Lower leg skin (tissue), 3 donors: ENCODE data around the gene BLNK.

ENCODE experiments used
- CTCF ChIP-seq, 3 donors: fragments of 450-650 bp; IDR thresholded peaks; one replicate each; pipeline ENCODE4 v1.5.1; 2016; ENCODE audit warnings: antibody characterized with exemption in 3 of 3, mild to moderate bottlenecking in 3 of 3, moderate library complexity in 2 of 3
- POLR2A ChIP-seq, 2 donors: fragments of 450-650 bp; IDR thresholded peaks; one replicate each; pipeline ENCODE4 v1.6.1; 2016 to 2017; ENCODE audit warnings: antibody characterized with exemption in 2 of 2, mild to moderate bottlenecking in 1 of 2, moderate library complexity in 1 of 2

- TF ChIP-seq CTCF (IDR thresholded peaks at IDR 0.05) (no peak), POLR2A (IDR thresholded peaks at IDR 0.05) (no peak)
Observed at GRCh38 chr10:96289218-96289910, 18.0 kb upstream of the BLNK start.
